Ascending aorta (tissue), 2 donors: Measurements from ENCODE around the gene ALDH3A2. TPM values are rescaled to one million over a fixed set of nuclear protein-coding genes. Genes with fewer than 3 reads are reported as not detected.

Experiments used
- DNase-seq, 2 donors: peaks; one replicate each; pipeline ENCODE4 v3.0.0-alpha.2; 2019; ENCODE audit warnings: low spot score in 2 of 2
- H3K27ac ChIP-seq, 2 donors: fragments of 200-600 bp; sonication (generic); one replicate each; pipeline ENCODE4 v1.5.1; 2016 to 2017; ENCODE audit warnings: mild to moderate bottlenecking in 1 of 2
- H3K27me3 ChIP-seq: fragments of 200-600 bp; sonication (generic); one replicate; pipeline ENCODE4 v1.5.1; 2017
- H3K36me3 ChIP-seq, 2 donors: fragments of 200-600 bp; sonication (generic); one replicate each; pipeline ENCODE4 v1.5.1; 2016
- H3K4me1 ChIP-seq, 2 donors: fragments of 200-600 bp; sonication (generic); one replicate each; pipeline ENCODE4 v1.5.1; 2016 to 2017; ENCODE audit warnings: mild to moderate bottlenecking in 1 of 2
- H3K4me3 ChIP-seq, 2 donors: fragments of 200-600 bp; sonication (generic); one replicate each; pipeline ENCODE4 v1.5.1; 2016 to 2017; ENCODE audit warnings: mild to moderate bottlenecking in 1 of 2
- H3K9me3 ChIP-seq, 2 donors: fragments of 200-600 bp; sonication (generic); one replicate each; pipeline ENCODE4 v1.5.1; 2016
- intact Hi-C: fragments of 100-400 bp; cut with DNase I; formaldehyde crosslinking; loops from one replicate; pipeline ENCODE4 v1.15.1; 2023
- total RNA-seq: library from RNA; depleted of rRNA; stranded (reverse); fragments of >200 nt; gene quantifications from one replicate; pipeline ENCODE4 v1.1.0, GENCODE V29; 2016
- TF ChIP-seq, protein P1 (sequence below), 3 experiments: fragments of 200-600 bp in 2 of 3; fragments of 450-650 bp in 1 of 3; sonication (generic) in 2 of 3; IDR thresholded peaks; one replicate each; pipeline ENCODE4 v1.5.1; 2016 to 2019; ENCODE audit warnings: antibody characterized with exemption in 3 of 3, mild to moderate bottlenecking in 1 of 3, moderate library complexity in 1 of 3

The ALDH3A2 gene
- total RNA-seq, 1 donor from 2014 or later, result 189 TPM

DNA sequence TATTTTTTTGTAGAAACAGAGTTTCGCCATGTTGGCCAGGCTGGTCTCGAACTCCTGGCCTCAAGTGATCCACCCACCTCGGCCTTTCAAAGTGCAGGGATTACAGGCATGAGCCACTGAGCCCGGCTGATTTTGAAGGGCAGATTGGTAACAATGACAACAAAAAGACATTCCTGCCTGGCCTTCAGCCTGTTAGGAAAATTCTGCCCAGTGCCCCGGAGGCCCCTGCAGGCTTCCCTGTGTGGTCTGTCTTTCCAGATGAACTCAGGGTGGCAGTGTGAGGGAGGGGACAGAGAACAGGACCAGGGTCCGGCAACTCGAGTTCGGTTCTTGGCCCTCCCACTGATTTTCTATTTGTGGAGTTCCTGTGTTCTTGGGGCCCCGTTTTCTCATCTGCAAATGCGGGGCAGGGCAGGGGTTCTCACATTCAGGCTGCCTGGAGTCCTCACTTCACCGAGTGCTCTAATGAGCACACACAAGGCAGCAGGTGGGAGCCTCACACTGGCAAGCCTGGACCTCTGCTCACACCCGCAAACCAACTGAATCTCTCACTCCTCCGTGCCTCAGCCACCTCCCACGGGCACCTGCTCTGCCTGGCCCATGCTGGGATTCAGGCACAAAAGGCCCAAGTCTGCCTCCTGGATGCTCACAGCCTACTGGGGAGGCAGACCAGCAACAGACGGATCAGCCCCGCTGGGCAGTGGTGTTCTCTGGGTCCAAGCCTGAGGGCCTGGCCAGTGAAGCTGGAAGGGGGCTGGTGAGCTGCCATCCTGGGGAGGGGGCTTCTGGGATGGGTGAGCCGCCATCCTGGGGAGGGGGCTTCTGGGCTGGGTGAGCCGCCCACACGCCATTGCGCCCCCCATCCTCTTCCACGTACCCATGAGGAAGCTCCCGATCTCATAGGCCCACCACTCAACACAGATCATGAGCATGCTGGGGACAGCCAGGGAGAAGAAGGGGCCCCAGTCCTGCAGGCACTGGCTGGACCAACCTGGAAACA lies 57.5 kb downstream of the ALDH3A2 start:
- TF ChIP-seq, protein P1, sequence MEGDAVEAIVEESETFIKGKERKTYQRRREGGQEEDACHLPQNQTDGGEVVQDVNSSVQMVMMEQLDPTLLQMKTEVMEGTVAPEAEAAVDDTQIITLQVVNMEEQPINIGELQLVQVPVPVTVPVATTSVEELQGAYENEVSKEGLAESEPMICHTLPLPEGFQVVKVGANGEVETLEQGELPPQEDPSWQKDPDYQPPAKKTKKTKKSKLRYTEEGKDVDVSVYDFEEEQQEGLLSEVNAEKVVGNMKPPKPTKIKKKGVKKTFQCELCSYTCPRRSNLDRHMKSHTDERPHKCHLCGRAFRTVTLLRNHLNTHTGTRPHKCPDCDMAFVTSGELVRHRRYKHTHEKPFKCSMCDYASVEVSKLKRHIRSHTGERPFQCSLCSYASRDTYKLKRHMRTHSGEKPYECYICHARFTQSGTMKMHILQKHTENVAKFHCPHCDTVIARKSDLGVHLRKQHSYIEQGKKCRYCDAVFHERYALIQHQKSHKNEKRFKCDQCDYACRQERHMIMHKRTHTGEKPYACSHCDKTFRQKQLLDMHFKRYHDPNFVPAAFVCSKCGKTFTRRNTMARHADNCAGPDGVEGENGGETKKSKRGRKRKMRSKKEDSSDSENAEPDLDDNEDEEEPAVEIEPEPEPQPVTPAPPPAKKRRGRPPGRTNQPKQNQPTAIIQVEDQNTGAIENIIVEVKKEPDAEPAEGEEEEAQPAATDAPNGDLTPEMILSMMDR (IDR thresholded peaks at IDR 0.05), result no peak
- no peak for DNase-seq
- Histone ChIP-seq H3K27me3 (no peaks in the 10 kb centered on the region), H3K4me1 (peaks cover 7 to 13% of the 10 kb centered on the region in 2 donors), H3K9me3 (no peaks in the 10 kb centered on the region), H3K4me3 (no peak overlapping the region), H3K27ac (no peak overlapping the region), H3K36me3 (no peaks in the 10 kb centered on the region)
- intact Hi-C loops, result loop anchor here (2.0 kb wide), 1 partner anchor 57 kb away; no protein-coding TSS in a partner anchor

DNA sequence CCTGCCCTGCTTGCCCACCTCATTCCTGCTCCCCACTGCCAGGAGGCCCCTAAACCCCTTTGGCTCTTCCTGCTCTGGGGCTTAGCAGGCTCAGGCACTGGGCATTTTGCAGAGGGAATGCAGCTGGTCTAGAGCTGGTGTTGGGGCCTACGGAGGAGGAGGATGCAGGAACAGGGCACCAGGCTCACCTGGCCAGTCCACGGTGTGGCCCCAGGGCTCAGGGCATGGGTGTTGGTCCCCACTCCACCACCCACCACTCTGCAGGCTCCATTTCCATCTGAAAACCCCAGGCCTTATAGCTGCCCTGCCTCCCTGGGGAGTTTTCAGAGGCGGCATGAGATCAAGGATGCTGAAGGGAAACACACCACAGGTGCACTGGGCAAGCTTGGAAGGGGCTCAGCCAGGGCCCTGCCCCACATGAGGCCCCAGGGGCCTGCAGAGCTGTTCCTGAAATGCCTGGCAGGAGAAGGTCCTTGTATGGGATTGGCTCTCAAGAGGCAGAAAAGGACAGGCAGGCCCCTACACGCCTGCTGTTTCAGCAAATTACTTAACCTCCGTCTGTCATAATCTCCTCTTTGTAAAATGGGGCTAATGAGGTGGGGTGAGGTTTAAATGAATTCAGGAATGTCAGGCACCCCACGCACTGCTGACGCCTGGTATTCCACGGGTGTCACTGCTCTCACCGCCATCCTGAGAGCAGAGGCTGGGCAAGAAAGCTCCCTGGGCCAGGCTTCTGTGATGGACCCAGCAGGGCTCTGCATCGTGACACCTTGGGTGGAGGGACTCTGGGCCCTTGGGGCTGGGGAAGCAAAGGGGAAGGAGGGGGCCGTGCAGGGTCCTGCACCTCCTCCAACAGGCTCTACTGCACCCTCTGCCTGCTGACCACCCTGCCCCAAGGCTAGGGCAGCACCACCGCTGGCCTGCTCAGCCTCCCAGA lies 58.5 kb downstream of the ALDH3A2 start:
- no peaks in the 10 kb centered on the region for H3K36me3 ChIP-seq
- H3K9me3 ChIP-seq, result no peaks in the 10 kb centered on the region
- H3K4me1 ChIP-seq, result peaks cover 7 to 13% of the 10 kb centered on the region in 2 donors
- TF ChIP-seq, protein P1 (IDR thresholded peaks at IDR 0.05), result no peak
- no peak for DNase-seq
- intact Hi-C loops, result no loop called here
- no peaks in the 10 kb centered on the region for H3K27me3 ChIP-seq
- no peak overlapping the region for H3K4me3 ChIP-seq
- no peak overlapping the region for H3K27ac ChIP-seq

DNA sequence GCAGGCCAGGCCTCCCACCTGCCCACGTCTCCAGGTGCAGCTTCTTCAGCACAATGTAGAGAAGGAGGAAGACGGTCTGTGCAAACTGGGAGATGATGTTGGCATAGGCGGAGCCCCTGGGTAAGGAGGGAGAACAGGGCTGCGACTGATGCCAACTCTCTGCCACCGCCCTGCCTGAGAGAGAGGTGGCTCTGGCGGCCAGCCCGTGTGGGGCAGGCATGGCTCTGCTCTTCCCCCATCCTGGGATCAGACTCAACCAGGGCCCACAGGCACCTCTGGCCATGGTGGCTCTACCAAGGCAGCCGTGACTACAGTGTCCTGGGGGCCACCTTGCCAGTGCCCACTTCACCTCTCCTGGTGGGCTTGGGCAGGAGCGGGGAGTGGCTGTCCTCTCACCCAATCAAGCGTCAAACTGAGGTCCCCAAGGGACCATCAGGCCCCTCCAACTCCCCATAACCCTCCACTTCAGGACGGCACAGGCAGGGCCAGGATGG lies 59.2 kb downstream of the ALDH3A2 start:
- Histone ChIP-seq H3K27me3 (no peaks in the 10 kb centered on the region), H3K4me3 (no peak overlapping the region), H3K4me1 (peaks cover 7 to 13% of the 10 kb centered on the region in 2 donors), H3K9me3 (no peaks in the 10 kb centered on the region), H3K27ac (no peak overlapping the region), H3K36me3 (no peaks in the 10 kb centered on the region)
- DNase-seq, result no peak
- intact Hi-C loops, result no loop called here
- TF ChIP-seq, protein P1 (IDR thresholded peaks at IDR 0.05), result no peak

DNA sequence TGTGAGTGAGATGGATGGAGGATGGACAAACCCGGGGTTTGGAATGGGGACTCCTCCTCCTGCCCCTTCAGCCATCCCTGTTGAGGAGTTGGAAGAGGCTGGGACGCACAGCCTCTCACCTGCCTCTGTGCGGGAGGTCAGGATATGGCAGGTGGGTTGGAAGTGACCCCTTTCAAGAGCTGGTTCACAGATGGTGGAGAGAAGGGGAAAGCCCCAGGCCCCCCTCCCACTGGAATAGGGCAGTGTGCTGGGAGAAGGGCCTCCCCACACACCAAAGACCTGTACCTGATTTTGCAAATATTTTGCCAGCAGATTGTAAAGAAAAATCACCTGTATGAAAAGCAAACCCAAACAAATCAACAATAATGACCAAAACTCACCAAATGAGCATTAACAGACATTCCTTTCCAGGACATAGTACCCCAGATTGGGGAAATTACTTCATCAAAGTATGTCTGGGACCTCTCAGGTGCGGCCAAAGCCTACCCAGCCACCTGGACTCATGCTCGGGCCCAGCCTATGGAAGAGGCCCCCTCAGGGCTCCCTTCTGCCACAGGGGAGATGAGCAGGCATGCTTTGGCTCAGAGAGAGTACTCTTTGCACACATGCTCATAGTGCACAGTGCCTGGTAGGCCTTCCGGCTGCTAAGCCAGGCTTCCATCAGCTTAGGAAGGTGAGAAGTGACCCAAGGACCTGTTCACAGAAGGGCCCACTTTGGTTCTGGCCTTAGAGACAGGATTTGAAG lies 60.1 kb downstream of the ALDH3A2 start:
- Histone ChIP-seq H3K27me3 (no peaks in the 10 kb centered on the region), H3K4me3 (no peak overlapping the region), H3K9me3 (no peaks in the 10 kb centered on the region), H3K27ac (no peak overlapping the region), H3K36me3 (no peaks in the 10 kb centered on the region), H3K4me1 (peaks cover 7 to 10% of the 10 kb centered on the region in 2 donors)
- TF ChIP-seq, protein P1 (IDR thresholded peaks at IDR 0.05), result no peak
- DNase-seq, result no peak
- intact Hi-C loops, result no loop called here

DNA sequence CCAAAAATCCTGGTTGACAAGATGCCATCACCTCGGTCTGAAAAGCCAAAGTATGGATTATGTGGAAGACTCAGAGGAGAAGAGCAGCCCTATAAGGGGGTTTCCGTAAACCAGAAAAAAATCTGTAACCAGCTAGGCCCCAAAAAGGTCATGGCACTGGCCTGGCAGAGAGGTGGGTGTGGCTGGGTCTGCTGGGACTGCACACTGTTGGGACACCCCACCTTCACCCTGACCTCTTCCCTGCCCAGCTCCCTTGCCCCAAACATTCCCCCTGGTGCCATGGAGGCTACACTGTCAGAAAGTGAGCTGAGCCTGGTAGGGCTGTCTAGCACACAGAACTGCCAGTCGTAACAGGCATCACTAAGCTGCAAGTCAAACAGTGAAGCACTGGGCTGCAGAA lies 61.3 kb downstream of the ALDH3A2 start:
- no peak overlapping the region for H3K27ac ChIP-seq
- H3K9me3 ChIP-seq, result no peaks in the 10 kb centered on the region
- intact Hi-C loops, result no loop called here
- H3K27me3 ChIP-seq, result no peaks in the 10 kb centered on the region
- peak in 1 of 2 donors; percentile 16 for DNase-seq
- no peaks in the 10 kb centered on the region for H3K36me3 ChIP-seq
- no peak overlapping the region for H3K4me3 ChIP-seq
- TF ChIP-seq, protein P1 (IDR thresholded peaks at IDR 0.05), result no peak
- no peaks in the 10 kb centered on the region for H3K4me1 ChIP-seq
